K562 (cell line): ENCODE data around the gene SRSF1. TPM values are rescaled to one million over a fixed set of nuclear protein-coding genes. Genes with fewer than 3 reads are reported as not detected.

Experiments used
- ATAC-seq: fragments of 200-7000 bp; cut with Tn5 transposase; 3 replicates; pipeline ENCODE4 v1.9.1; 2020; ENCODE audit warnings: moderate library complexity
- BruUV-seq: library from RNA; stranded (reverse); fragments of 400-500 nt; replicated peaks from 2 replicates; lab custom pipeline; 2021; lab: Mats Ljungman, UMichigan
- CTCF ChIA-PET: fragments of 300-600 bp; formaldehyde crosslinking; extraction: SDS; loops from one replicate; lab custom pipeline; 2021; ENCODE audit warnings: low intra/inter-chr PET ratio; lab: Yijun Ruan, JAX
- POLR2A ChIA-PET: fragments of 300-600, 350-650 bp; sonication (Branson Sonifier 250); formaldehyde crosslinking; extraction: SDS; loops from one replicate; lab custom pipeline; 2021; ENCODE audit warnings: antibody characterized with exemption, inconsistent platforms; lab: Yijun Ruan, JAX
- DNase-seq, 4 experiments: peaks; one replicate each; pipeline versions ENCODE4 v3.0.0 to v3.0.0-alpha.2; 2011 to 2018; ENCODE audit warnings: low spot score in 3 of 4, mixed read lengths in 3 of 4; ENCODE audit errors: extremely low read depth in 1 of 4
- FAIRE-seq: peaks from 2 replicates; lab custom pipeline; 2011; peaks lifted over from hg19 to GRCh38; lab: Jason Lieb, UNC
- H2AFZ ChIP-seq: 2 replicates; pipeline ENCODE4 v1.6.0; 2011; ENCODE audit warnings: low read depth, low read length, control low read depth, inconsistent platforms
- H3K27ac ChIP-seq: fragments of 200-600 bp; 3 replicates; pipeline ENCODE4 v1.8.0; 2011; ENCODE audit warnings: low read depth, mild to moderate bottlenecking, control low read depth, inconsistent platforms, low read length, moderate library complexity, mixed read lengths; ENCODE audit errors: extremely low read depth
- H3K27me3 ChIP-seq, 2 experiments: fragments of 300-600 bp in 1 of 2; 2 replicates in 1 of 2; 3 replicates in 1 of 2; pipeline versions ENCODE4 v1.6.0 to v1.8.0; 2011; ENCODE audit warnings: inconsistent platforms in 2 of 2, low read length in 2 of 2, mild to moderate bottlenecking in 1 of 2, mixed read lengths in 1 of 2, moderate library complexity in 1 of 2; ENCODE audit not compliant: control insufficient read depth in 2 of 2, insufficient read depth in 2 of 2
- H3K36me3 ChIP-seq: fragments of 300-600 bp; 3 replicates; pipeline ENCODE4 v1.8.0; 2011; ENCODE audit warnings: mild to moderate bottlenecking, low read length, inconsistent platforms; ENCODE audit not compliant: control insufficient read depth, insufficient read depth
- H3K4me1 ChIP-seq, 2 experiments: fragments of 200-600 bp in 1 of 2; replicated peaks in 1 of 2; 2 replicates in 1 of 2; 3 replicates in 1 of 2; pipeline versions ENCODE4 v1.5.1 to v1.8.0; 2011; ENCODE audit warnings: inconsistent platforms in 2 of 2, low read length in 2 of 2, mild to moderate bottlenecking in 1 of 2, mixed read lengths in 1 of 2, moderate library complexity in 1 of 2; ENCODE audit not compliant: control insufficient read depth in 2 of 2, insufficient read depth in 2 of 2
- H3K4me2 ChIP-seq: 2 replicates; pipeline ENCODE4 v1.6.1; 2011; ENCODE audit warnings: low read length, control low read depth, inconsistent platforms, mixed read lengths; ENCODE audit not compliant: insufficient read depth
- H3K4me3 ChIP-seq: fragments of 200-600 bp; sonication (generic), shearing (Covaris generic); 2 replicates; pipeline ENCODE4 v1.5.1; 2016; ENCODE audit warnings: control low read depth, inconsistent platforms
- H3K79me2 ChIP-seq: fragments of 200-600 bp; 3 replicates; pipeline ENCODE4 v1.8.0; 2011; ENCODE audit warnings: low read length, inconsistent platforms; ENCODE audit not compliant: control insufficient read depth, insufficient read depth
- H3K9ac ChIP-seq, 2 experiments: 2 replicates each; pipeline versions ENCODE4 v1.6.0 to v1.6.1; 2011; ENCODE audit warnings: low read depth in 2 of 2, low read length in 2 of 2, control low read depth in 1 of 2, inconsistent platforms in 1 of 2, mild to moderate bottlenecking in 1 of 2, mixed read lengths in 1 of 2; ENCODE audit not compliant: insufficient read depth in 1 of 2
- H3K9me1 ChIP-seq: one replicate; pipeline ENCODE4 v1.6.0; 2011; ENCODE audit warnings: inconsistent platforms, mild to moderate bottlenecking, low read length, moderate library complexity; ENCODE audit not compliant: control insufficient read depth, insufficient read depth
- H3K9me3 ChIP-seq: replicated peaks from 2 replicates; pipeline ENCODE4 v1.5.1; 2011; ENCODE audit warnings: low read depth, low read length, inconsistent platforms; ENCODE audit not compliant: control insufficient read depth, insufficient read depth
- H4K20me1 ChIP-seq: replicated peaks from 2 replicates; pipeline ENCODE4 v1.6.1; 2011; ENCODE audit warnings: low read length, inconsistent platforms, mixed read lengths; ENCODE audit not compliant: control insufficient read depth, insufficient read depth
- HOMEZ ChIP-seq: fragments of 250-450 bp; sonication (Bioruptor Pico); IDR thresholded peaks from 2 replicates; pipeline ENCODE4 v1.4.0; 2020; ENCODE audit warnings: mild to moderate bottlenecking, moderate library complexity
- MYNN ChIP-seq, 2 experiments: sonication (generic); formaldehyde crosslinking in 1 of 2; IDR thresholded peaks; 2 replicates each; pipeline versions ENCODE4 v1.5.0 to v1.6.1; 2016 to 2020; ENCODE audit warnings: antibody characterized with exemption in 1 of 2, missing genetic modification reagents in 1 of 2
- NFIC ChIP-seq: fragments of 450-650 bp; IDR thresholded peaks from 2 replicates; pipeline ENCODE4 v1.6.1; 2017; ENCODE audit warnings: mild to moderate bottlenecking, inconsistent platforms
- NFIX ChIP-seq: fragments of 250-450 bp; sonication (Bioruptor Pico); IDR thresholded peaks from 2 replicates; pipeline ENCODE4 v1.4.0; 2020; ENCODE audit warnings: low read depth, mild to moderate bottlenecking, moderate library complexity
- POU5F1 ChIP-seq: fragments of 150-350 bp; IDR thresholded peaks from 2 replicates; pipeline ENCODE4 v1.6.1; 2014; ENCODE audit warnings: borderline replicate concordance, low read length, low read depth, mild to moderate bottlenecking; ENCODE audit not compliant: partially characterized antibody
- SMARCB1 ChIP-seq: IDR thresholded peaks from 2 replicates; pipeline ENCODE4 v1.6.1; 2011; ENCODE audit warnings: improper control_type of control experiment, low read depth; ENCODE audit not compliant: insufficient read length
- TCFL5 ChIP-seq: fragments of 250-450 bp; sonication (Bioruptor Pico); conservative IDR thresholded peaks from 2 replicates; pipeline ENCODE4 v1.6.1; 2021; ENCODE audit warnings: mild to moderate bottlenecking, moderate library complexity, matching md5 sums
- WGBS: fragments of 100-300 bp; shearing (Covaris generic); methylation state at CpG from one replicate; pipeline ENCODE4 v1.1.6; 2016; ENCODE audit warnings: low coverage, mixed read lengths; ENCODE audit not compliant: insufficient coverage; ENCODE audit errors: missing lambda C conversion rate; 5-methylcytosine and 5-hydroxymethylcytosine counted together
- in situ Hi-C: fragments of 300-500 bp; cut with MboI; formaldehyde crosslinking; loops from 4 replicates; pipeline ENCODE4 v1.15.0; 2018; ENCODE audit warnings: inconsistent platforms, mixed read lengths
- intact Hi-C: fragments of 100-400 bp; cut with micrococcal nuclease; formaldehyde crosslinking; loops from 2 replicates; pipeline ENCODE4 v1.14.2; 2022
- polyA plus RNA-seq, 8 experiments: library from polyadenylated mRNA; depleted of rRNA in 4 of 8; stranded (reverse) in 5 of 8; unstranded in 3 of 8; fragments of >200 nt; fragmentation: Nextera tagmentation in 2 of 8; fragmentation: Illumina TruSeq in 1 of 8; extraction: Ambion mirVana in 2 of 8; extraction: Trizol in 1 of 8; gene quantifications; 2 replicates each; pipeline versions ENCODE4 v1.2.1 to v1.2.3, GENCODE V29; 2011 to 2014; ENCODE audit warnings: inconsistent platforms in 1 of 8, missing spikeins in 1 of 8
- total RNA-seq, 7 experiments: library from RNA; depleted of rRNA in 6 of 7; stranded (reverse); fragments of >200 nt in 6 of 7; fragmentation: Illumina TruSeq in 2 of 7; extraction: Trizol in 2 of 7; gene quantifications; 2 replicates each; pipeline versions ENCODE4 v1.2.1 to v1.2.3, GENCODE V29; 2011 to 2021; ENCODE audit warnings: low replicate concordance in 1 of 7

The SRSF1 gene
- total and polyA plus RNA-seq, 9 of the 15 experiments (the other 6 are each of a cell fraction or from before 2014, with no cell fraction given): 77.8 to 559 (median 442) TPM

- in situ Hi-C loops: no loop called here
- no peak overlapping the region for H2AFZ ChIP-seq
- H3K4me3 ChIP-seq: no peak overlapping the region
- H3K27me3 ChIP-seq: peaks cover 45 to 73% of the 10 kb centered on the region in 2 experiments
- no peak for TF ChIP-seq TCFL5 (CRISPR knock-in tag)
- no peak for TF ChIP-seq POU5F1
- no peak for TF ChIP-seq MYNN (IDR thresholded peaks at IDR 0.05)
- no peak for TF ChIP-seq MYNN (CRISPR knock-in tag; IDR thresholded peaks at IDR 0.05)
- TF ChIP-seq NFIX: peak; percentile 93
- no peak for TF ChIP-seq HOMEZ (CRISPR knock-in tag)
- TF ChIP-seq SMARCB1: no peak
- TF ChIP-seq NFIC: peak; percentile 98
- no peaks in the 10 kb centered on the region for H3K9me1 ChIP-seq
- ChIA-PET CTCF (interaction anchor here (0.6 kb wide), 1 partner anchor 25 kb away, joined by 4 read pairs; no protein-coding TSS in a partner anchor), POLR2A (interaction anchor here (1.4 to 1.8 kb wide), 2 partner anchors 10 kb away, joined by 3 to 4 read pairs; no protein-coding TSS in a partner anchor)
- DNase-seq (no peak), FAIRE-seq (no peak), ATAC-seq (no peak)
- WGBS: 4% methylated on average over 7 of the region's 8 CpGs
- H3K9ac ChIP-seq: no peak overlapping the region
- H4K20me1 ChIP-seq: no peaks in the 10 kb centered on the region
- H3K36me3 ChIP-seq: no peaks in the 10 kb centered on the region
- BruUV-seq: no TSS peak
- H3K27ac ChIP-seq: no peak overlapping the region
- no peaks in the 10 kb centered on the region for H3K4me1 ChIP-seq
- intact Hi-C loops: no loop called here
- H3K4me2 ChIP-seq: no peak overlapping the region
- no peaks in the 10 kb centered on the region for H3K79me2 ChIP-seq
- no peaks in the 10 kb centered on the region for H3K9me3 ChIP-seq
Observed at GRCh38 chr17:57962279-57963148, 44.5 kb downstream of the SRSF1 start.
